Measurements from ENCODE around the gene NR1H3.

- TF ChIP-seq EZH2 (IDR thresholded peaks at IDR 0.05; ENCODE audit: low read length, missing control alignments), result no peak
- no peak for TF ChIP-seq CTCF (conservative IDR thresholded peaks at IDR 0.05 in 1 of 2, IDR thresholded peaks at IDR 0.05 in 1 of 2; ENCODE audit: low read depth in 1 of 2, low read length in 2 of 2)
These were observed 14.3 kb downstream of the NR1H3 start for GRCh38 chr11:47271961-47272661.

Data from fibroblast of lung (primary cell).